ENCODE data around the gene DPM3.
A peak's percentile ranks its signal among the peaks of the same experiment; 100 is the strongest.

The DPM3 gene

GRCh38 chr1:155127105-155127966, 13.0 kb downstream of the DPM3 start, which contains the start of gene EFNA1:
EFNA1 (plus strand) TSS chr1:155127876; CDS start chr1:155127978, 102 bp downstream.
- TF ChIP-seq EZH2phosphoT487 (IDR thresholded peaks at IDR 0.05; ENCODE audit: low read depth) (no peak), CTCF (IDR thresholded peaks at IDR 0.05; ENCODE audit: low read depth, low read length) (no peak)
- Histone ChIP-seq H3K27ac (ENCODE audit: low read length) (no peak within 1 kb of the TSS), H3K4me1 (ENCODE audit: low read length) (peaks cover 9% of the 10 kb centered on the region; the same call in 1 of the 2 replicates), H3K4me2 (ENCODE audit: low read length) (peak within 1 kb of the TSS; percentile 56), H3K4me3 (ENCODE audit: low read length) (peak within 1 kb of the TSS; percentile 62), H3K9ac (ENCODE audit: low read length) (no peak within 1 kb of the TSS), H4K20me1 (ENCODE audit: insufficient read depth, low read length) (no peaks in the 10 kb centered on the region), H3K36me3 (replicated peaks; ENCODE audit: low read depth, low read length) (no peaks in the 10 kb centered on the region), H3K27me3 (ENCODE audit: low read depth, low read length) (peaks cover 38% of the 10 kb centered on the region), H3K9me3 (ENCODE audit: insufficient read depth, low read length) (no peaks in the 10 kb centered on the region), H2AFZ (ENCODE audit: low read depth, low read length) (no peak within 1 kb of the TSS), H3K79me2 (ENCODE audit: low read length) (no peaks in the 10 kb centered on the region)

GRCh38 chr1:155126556-155127104, 13.7 kb downstream of the DPM3 start:
- H3K4me2 ChIP-seq (ENCODE audit: low read length) = peak overlapping the region; percentile 56
- H3K79me2 ChIP-seq (ENCODE audit: low read length) = no peaks in the 10 kb centered on the region
- no peak for TF ChIP-seq EZH2phosphoT487 (IDR thresholded peaks at IDR 0.05; ENCODE audit: low read depth)
- no peak for TF ChIP-seq CTCF (IDR thresholded peaks at IDR 0.05; ENCODE audit: low read depth, low read length)
- H3K9me3 ChIP-seq (ENCODE audit: insufficient read depth, low read length) = no peaks in the 10 kb centered on the region
- no peak overlapping the region for H2AFZ ChIP-seq (ENCODE audit: low read depth, low read length)
- H3K27me3 ChIP-seq (ENCODE audit: low read depth, low read length) = peaks cover 40% of the 10 kb centered on the region
- peak overlapping the region; percentile 62 for H3K4me3 ChIP-seq (ENCODE audit: low read length)
- no peak overlapping the region for H3K9ac ChIP-seq (ENCODE audit: low read length)
- no peaks in the 10 kb centered on the region for H3K36me3 ChIP-seq (replicated peaks; ENCODE audit: low read depth, low read length)
- peaks cover 9% of the 10 kb centered on the region; the same call in 1 of the 2 replicates for H3K4me1 ChIP-seq (ENCODE audit: low read length)
- no peak overlapping the region for H3K27ac ChIP-seq (ENCODE audit: low read length)
- no peaks in the 10 kb centered on the region for H4K20me1 ChIP-seq (ENCODE audit: insufficient read depth, low read length)

GRCh38 chr1:155125946-155126555, 14.3 kb downstream of the DPM3 start:
- peaks cover 42% of the 10 kb centered on the region for H3K27me3 ChIP-seq (ENCODE audit: low read depth, low read length)
- no peaks in the 10 kb centered on the region for H3K9me3 ChIP-seq (ENCODE audit: insufficient read depth, low read length)
- no peak overlapping the region for H2AFZ ChIP-seq (ENCODE audit: low read depth, low read length)
- no peak overlapping the region for H3K4me2 ChIP-seq (ENCODE audit: low read length)
- no peaks in the 10 kb centered on the region for H3K79me2 ChIP-seq (ENCODE audit: low read length)
- no peaks in the 10 kb centered on the region for H3K36me3 ChIP-seq (replicated peaks; ENCODE audit: low read depth, low read length)
- H3K4me1 ChIP-seq (ENCODE audit: low read length) = peaks cover 9% of the 10 kb centered on the region; the same call in 1 of the 2 replicates
- no peak overlapping the region for H3K4me3 ChIP-seq (ENCODE audit: low read length)
- TF ChIP-seq EZH2phosphoT487 (IDR thresholded peaks at IDR 0.05; ENCODE audit: low read depth) (no peak), CTCF (IDR thresholded peaks at IDR 0.05; ENCODE audit: low read depth, low read length) (no peak)
- H3K27ac ChIP-seq (ENCODE audit: low read length) = no peak overlapping the region
- H4K20me1 ChIP-seq (ENCODE audit: insufficient read depth, low read length) = no peaks in the 10 kb centered on the region
- H3K9ac ChIP-seq (ENCODE audit: low read length) = no peak overlapping the region

GRCh38 chr1:155125511-155125945, 14.8 kb downstream of the DPM3 start:
- H3K79me2 ChIP-seq (ENCODE audit: low read length) = no peaks in the 10 kb centered on the region
- H3K36me3 ChIP-seq (replicated peaks; ENCODE audit: low read depth, low read length) = no peaks in the 10 kb centered on the region
- no peak overlapping the region for H3K9ac ChIP-seq (ENCODE audit: low read length)
- peaks cover 9% of the 10 kb centered on the region; the same call in 1 of the 2 replicates for H3K4me1 ChIP-seq (ENCODE audit: low read length)
- H3K27ac ChIP-seq (ENCODE audit: low read length) = no peak overlapping the region
- H3K9me3 ChIP-seq (ENCODE audit: insufficient read depth, low read length) = no peaks in the 10 kb centered on the region
- TF ChIP-seq EZH2phosphoT487 (IDR thresholded peaks at IDR 0.05; ENCODE audit: low read depth) (no peak), CTCF (IDR thresholded peaks at IDR 0.05; ENCODE audit: low read depth, low read length) (no peak)
- H4K20me1 ChIP-seq (ENCODE audit: insufficient read depth, low read length) = no peaks in the 10 kb centered on the region
- H3K4me2 ChIP-seq (ENCODE audit: low read length) = no peak overlapping the region
- no peak overlapping the region for H3K4me3 ChIP-seq (ENCODE audit: low read length)
- peaks cover 45% of the 10 kb centered on the region for H3K27me3 ChIP-seq (ENCODE audit: low read depth, low read length)
- H2AFZ ChIP-seq (ENCODE audit: low read depth, low read length) = no peak overlapping the region
